Mesenteric fat pad (tissue), 1 donor: Measurements from ENCODE around the gene RBM7. TPM values are rescaled to one million over a fixed set of nuclear protein-coding genes. Genes with fewer than 3 reads are reported as not detected.

Source experiments
- DNase-seq: peaks from one replicate; pipeline ENCODE4 v3.0.0-alpha.2; 2020; ENCODE audit warnings: low spot score
- total RNA-seq: library from RNA; stranded (reverse); fragmentation: NEBNext Ultra II Directional; extraction: Animal tissue kit (Norgen Biotek cat#: 25700); gene quantifications from one replicate; pipeline ENCODE4 v1.2.1, GENCODE V29; 2021
- donor health status: DM: yes; HTN: yes; CAD: no.

The RBM7 gene
- total RNA-seq, 1 donor from 2014 or later, result 29.5 TPM

DNA sequence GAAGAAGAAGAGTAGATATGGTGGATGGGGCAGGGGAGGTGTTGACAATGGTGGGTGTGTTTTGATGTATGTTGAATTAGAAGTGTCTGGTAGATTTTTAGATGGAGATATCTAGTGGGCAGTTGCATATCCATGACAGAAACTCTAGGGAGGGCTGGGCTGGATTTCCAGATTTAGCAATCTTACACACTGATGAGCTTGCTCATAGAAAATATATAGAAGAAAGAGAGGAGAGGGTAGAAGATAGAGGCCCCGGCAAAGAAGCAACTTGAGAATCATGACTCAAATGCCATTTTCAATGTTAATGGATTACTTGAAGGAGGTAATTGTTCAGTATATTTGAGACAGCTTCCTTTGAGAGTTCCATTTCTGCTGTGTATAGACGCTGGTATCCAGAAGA is 47.0 kb downstream of the RBM7 start:
- DNase-seq, result no peak

DNA sequence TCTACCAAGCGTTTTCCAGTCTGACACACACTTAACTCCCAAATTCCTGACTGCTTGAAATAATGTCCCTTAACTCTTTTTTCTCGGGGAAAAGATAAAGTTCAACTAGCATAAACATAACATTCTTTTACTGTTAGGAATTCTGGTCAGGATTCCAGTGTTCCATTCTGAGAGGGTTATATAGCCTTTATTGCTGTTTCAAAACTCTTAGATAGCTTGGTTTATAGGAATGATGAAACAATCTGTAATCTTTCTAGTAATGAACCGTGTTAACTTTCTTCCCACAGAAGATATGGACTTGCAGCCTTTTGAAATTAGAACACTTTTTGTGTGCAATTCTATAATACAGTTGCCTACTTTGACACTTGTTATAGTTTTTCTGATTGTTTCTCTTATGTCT is 47.4 kb downstream of the RBM7 start:
- DNase-seq, result no peak

DNA sequence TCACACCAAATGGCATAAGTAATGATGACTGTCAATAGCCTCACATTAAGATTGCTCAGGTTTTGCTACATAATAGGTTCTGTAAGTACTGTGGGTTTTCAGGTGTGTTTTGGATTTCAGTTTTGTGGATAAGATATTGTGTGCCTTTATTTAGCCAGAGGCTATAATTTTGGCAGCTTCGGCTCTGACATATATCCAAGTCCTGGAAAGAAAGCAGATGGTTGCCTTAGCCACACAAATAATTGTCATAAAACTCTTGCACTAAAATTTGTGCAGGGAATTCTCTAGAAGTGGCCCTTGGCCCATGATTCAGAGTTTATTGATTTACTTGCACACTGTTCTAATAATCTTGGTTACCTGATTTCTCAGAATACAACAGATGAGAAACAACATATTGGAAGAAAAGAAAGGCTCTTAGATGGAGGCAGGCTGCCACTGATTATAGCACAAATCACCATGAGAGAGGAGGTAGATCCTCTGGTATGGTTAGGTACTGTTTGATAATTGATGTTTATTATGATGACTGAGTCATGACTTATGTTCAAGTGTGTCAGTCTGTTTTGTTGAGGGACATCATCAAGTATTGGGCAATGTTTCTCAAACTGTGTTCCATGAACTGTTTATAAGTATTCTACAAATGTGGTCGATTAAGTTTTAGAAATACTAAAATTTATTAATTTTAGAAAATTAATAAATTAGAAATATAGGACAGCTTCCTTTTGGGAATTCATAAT is 48.5 kb downstream of the RBM7 start:
- DNase-seq, result no peak

DNA sequence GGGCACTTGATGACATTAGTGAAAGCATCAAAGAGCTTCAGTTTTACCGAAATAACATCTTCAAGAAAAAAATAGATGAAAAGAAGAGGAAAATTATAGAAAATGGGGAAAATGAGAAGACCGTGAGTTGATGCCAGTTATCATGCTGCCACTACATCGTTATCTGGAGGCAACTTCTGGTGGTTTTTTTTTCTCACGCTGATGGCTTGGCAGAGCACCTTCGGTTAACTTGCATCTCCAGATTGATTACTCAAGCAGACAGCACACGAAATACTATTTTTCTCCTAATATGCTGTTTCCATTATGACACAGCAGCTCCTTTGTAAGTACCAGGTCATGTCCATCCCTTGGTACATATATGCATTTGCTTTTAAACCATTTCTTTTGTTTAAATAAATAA is 49.4 kb downstream of the RBM7 start:
- no peak for DNase-seq

DNA sequence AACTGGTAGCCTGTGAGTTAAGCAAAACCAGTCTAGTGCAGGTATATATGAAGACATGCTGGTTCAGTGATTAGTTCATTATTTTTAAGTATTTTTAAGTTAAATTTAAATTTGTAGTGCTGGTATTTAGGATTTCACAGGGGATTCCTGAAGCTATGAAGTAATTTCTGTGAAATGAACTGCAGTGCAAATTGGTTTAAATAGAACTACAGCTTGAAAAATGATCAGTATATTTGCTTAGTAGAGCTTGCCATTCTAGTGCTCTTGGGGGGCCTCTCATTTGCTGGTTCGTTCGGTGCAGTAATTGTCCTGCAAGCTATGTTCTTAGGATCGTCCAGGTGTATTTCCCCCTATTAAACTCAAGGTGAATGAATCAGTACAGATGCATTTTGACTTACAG is 51.9 kb downstream of the RBM7 start:
- no peak for DNase-seq

Other genes starting within 250 kb of the RBM7 start
- gene NNMT, start 104.3 kb upstream of the RBM7 start, total RNA-seq, result 1,405 TPM
- 6.6 TPM for gene C11orf71, start 155 bp upstream of the RBM7 start, total RNA-seq
- 85.9 TPM for gene REXO2, start 38.8 kb downstream of the RBM7 start, total RNA-seq
- not detected for gene NXPE1, start 159.2 kb downstream of the RBM7 start, total RNA-seq
- not detected for gene NXPE4, start 195.1 kb downstream of the RBM7 start, total RNA-seq